ENCODE measurements around the gene TDRD9. TPM values are rescaled to one million over a fixed set of nuclear protein-coding genes. Genes with fewer than 3 reads are reported as not detected.
"Not testable (repeated sequence)": the region's sequence is repeated elsewhere in the genome, so short reads cannot be mapped to it uniquely, and the experiment has no call there.

TDRD9 gene
- total and polyA plus RNA-seq, 2 experiments from 2014 or later = not detected

- no peak overlapping the region for H2AFZ ChIP-seq
- no peaks in the 10 kb centered on the region for H3K9me2 ChIP-seq (ENCODE audit: insufficient read depth)
- no peaks in the 10 kb centered on the region for H3K4me1 ChIP-seq (ENCODE audit: insufficient read depth)
- no peak overlapping the region for H3K4me2 ChIP-seq (ENCODE audit: unreplicated experiment)
- no peak overlapping the region for H3K27ac ChIP-seq
- H4K20me1 ChIP-seq (ENCODE audit: insufficient read depth) = no peaks in the 10 kb centered on the region
- TF ChIP-seq EZH2 (IDR thresholded peaks at IDR 0.05; ENCODE audit: insufficient read depth, poor library complexity, severe bottlenecking) (no peak), EZH2phosphoT487 (IDR thresholded peaks at IDR 0.05; ENCODE audit: insufficient read depth, low read depth) (no peak)
- no peak for DNase-seq
- H3K9me3 ChIP-seq (ENCODE audit: low read depth) = no peaks in the 10 kb centered on the region
- no peaks in the 10 kb centered on the region for H3F3A ChIP-seq (ENCODE audit: insufficient read depth)
- in situ Hi-C loops (cut with MboI) = no loop called here
- no peak overlapping the region for H3K9ac ChIP-seq
- no peaks in the 10 kb centered on the region for H3K27me3 ChIP-seq (replicated peaks; ENCODE audit: insufficient read depth)
- no peaks in the 10 kb centered on the region for H3K79me2 ChIP-seq (ENCODE audit: insufficient read depth)
- no peaks in the 10 kb centered on the region for H3K36me3 ChIP-seq (ENCODE audit: low read depth)
- 81 to 87% methylated on average over 10 of the region's 10 CpGs for WGBS, 2 experiments (ENCODE audit: low coverage in 1 of 2, low lambda C conversion rate in 2 of 2, missing lambda C conversion rate in 2 of 2)
- H3K4me3 ChIP-seq = no peak overlapping the region
Observed at GRCh38 chr14:103887557-103888115, 40.6 kb upstream of the TDRD9 start.

DNA sequence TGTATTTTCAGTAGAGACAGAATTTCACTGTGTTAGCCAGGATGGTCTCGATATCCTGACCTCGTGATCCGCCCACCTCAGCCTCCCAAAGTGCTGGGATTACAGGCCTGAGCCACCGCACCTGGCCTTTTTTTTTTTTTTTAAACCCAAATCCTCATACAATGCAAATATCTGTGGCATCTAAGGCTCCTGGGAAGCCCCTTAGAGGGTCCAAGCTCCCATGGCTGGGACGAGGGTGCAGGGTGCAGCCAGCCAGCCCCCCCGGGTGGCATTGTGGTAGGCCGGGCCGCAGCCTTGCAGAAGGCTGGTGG, 39.3 kb upstream of the TDRD9 start:
- H3K4me3 ChIP-seq; H3K27me3 ChIP-seq (replicated peaks; ENCODE audit: insufficient read depth); H3K79me2 ChIP-seq (ENCODE audit: insufficient read depth); H4K20me1 ChIP-seq (ENCODE audit: insufficient read depth); H3K36me3 ChIP-seq (ENCODE audit: low read depth); H3K9me3 ChIP-seq (ENCODE audit: low read depth); H2AFZ ChIP-seq; H3K4me2 ChIP-seq (ENCODE audit: unreplicated experiment); DNase-seq; H3K27ac ChIP-seq; H3K9ac ChIP-seq; H3K9me2 ChIP-seq (ENCODE audit: insufficient read depth); in situ Hi-C loops (cut with MboI); H3F3A ChIP-seq (ENCODE audit: insufficient read depth); H3K4me1 ChIP-seq (ENCODE audit: insufficient read depth): not testable (repeated sequence)
- WGBS, 2 experiments (ENCODE audit: low coverage in 1 of 2, low lambda C conversion rate in 2 of 2, missing lambda C conversion rate in 2 of 2) = 90 to 93% methylated on average over 8 of the region's 8 CpGs

- H3F3A ChIP-seq (ENCODE audit: insufficient read depth) = no peaks in the 10 kb centered on the region
- no peak overlapping the region for H3K9ac ChIP-seq
- no peaks in the 10 kb centered on the region for H3K9me3 ChIP-seq (ENCODE audit: low read depth)
- no peak for DNase-seq
- no peaks in the 10 kb centered on the region for H3K27me3 ChIP-seq (replicated peaks; ENCODE audit: insufficient read depth)
- 80 to 83% methylated on average over 28 to 31 of the region's 31 CpGs for WGBS, 2 experiments (ENCODE audit: low coverage in 1 of 2, low lambda C conversion rate in 2 of 2, missing lambda C conversion rate in 2 of 2)
- no peaks in the 10 kb centered on the region for H3K79me2 ChIP-seq (ENCODE audit: insufficient read depth)
- H3K27ac ChIP-seq = no peak overlapping the region
- no peaks in the 10 kb centered on the region for H3K4me1 ChIP-seq (ENCODE audit: insufficient read depth)
- no peaks in the 10 kb centered on the region for H4K20me1 ChIP-seq (ENCODE audit: insufficient read depth)
- no peaks in the 10 kb centered on the region for H3K36me3 ChIP-seq (ENCODE audit: low read depth)
- TF ChIP-seq EZH2 (IDR thresholded peaks at IDR 0.05; ENCODE audit: insufficient read depth, poor library complexity, severe bottlenecking) (no peak), EZH2phosphoT487 (IDR thresholded peaks at IDR 0.05; ENCODE audit: insufficient read depth, low read depth) (no peak)
- H3K4me2 ChIP-seq (ENCODE audit: unreplicated experiment) = no peak overlapping the region
- no peak overlapping the region for H2AFZ ChIP-seq
- H3K4me3 ChIP-seq = no peak overlapping the region
- H3K9me2 ChIP-seq (ENCODE audit: insufficient read depth) = no peaks in the 10 kb centered on the region
- in situ Hi-C loops (cut with MboI) = no loop called here
Observed at GRCh38 chr14:103889313-103890051, 38.8 kb upstream of the TDRD9 start.

DNA sequence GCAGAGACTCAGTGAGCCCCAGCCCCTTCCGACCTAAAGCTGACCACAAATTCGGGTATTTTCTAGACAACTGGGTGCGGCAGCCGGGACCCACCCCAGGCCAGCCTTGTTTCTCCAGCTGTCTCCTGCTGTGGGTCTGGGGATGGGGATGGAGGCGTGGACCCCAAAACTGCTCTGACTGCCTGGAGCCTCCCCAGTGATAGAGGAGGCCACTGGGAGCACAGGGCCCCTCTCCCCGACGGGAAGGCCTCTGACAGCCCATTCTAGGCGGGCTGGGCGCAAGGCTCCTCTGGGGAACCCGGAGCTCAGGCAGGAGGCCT, 38.2 kb upstream of the TDRD9 start:
- H4K20me1 ChIP-seq (ENCODE audit: insufficient read depth) = no peaks in the 10 kb centered on the region
- H3K79me2 ChIP-seq (ENCODE audit: insufficient read depth) = no peaks in the 10 kb centered on the region
- H3K27me3 ChIP-seq (replicated peaks; ENCODE audit: insufficient read depth) = no peaks in the 10 kb centered on the region
- H3K9ac ChIP-seq = no peak overlapping the region
- H2AFZ ChIP-seq = no peak overlapping the region
- no peaks in the 10 kb centered on the region for H3K9me3 ChIP-seq (ENCODE audit: low read depth)
- H3K27ac ChIP-seq = no peak overlapping the region
- H3K36me3 ChIP-seq (ENCODE audit: low read depth) = no peaks in the 10 kb centered on the region
- no peaks in the 10 kb centered on the region for H3K4me1 ChIP-seq (ENCODE audit: insufficient read depth)
- no peak for DNase-seq
- in situ Hi-C loops (cut with MboI) = no loop called here
- TF ChIP-seq EZH2 (IDR thresholded peaks at IDR 0.05; ENCODE audit: insufficient read depth, poor library complexity, severe bottlenecking) = no peak
- TF ChIP-seq EZH2phosphoT487 (IDR thresholded peaks at IDR 0.05; ENCODE audit: insufficient read depth, low read depth) = no peak
- no peaks in the 10 kb centered on the region for H3K9me2 ChIP-seq (ENCODE audit: insufficient read depth)
- WGBS, 2 experiments (ENCODE audit: low coverage in 1 of 2, low lambda C conversion rate in 2 of 2, missing lambda C conversion rate in 2 of 2) = 75 to 85% methylated on average over 10 of the region's 10 CpGs
- no peaks in the 10 kb centered on the region for H3F3A ChIP-seq (ENCODE audit: insufficient read depth)
- H3K4me2 ChIP-seq (ENCODE audit: unreplicated experiment) = no peak overlapping the region
- H3K4me3 ChIP-seq = no peak overlapping the region
